Adrenal gland (tissue), 5 donors: Measurements from ENCODE around the gene VEPH1.

Experiments
- CTCF ChIP-seq, 6 experiments: fragments of 450-650 bp in 4 of 6; fragments of 200-600 bp in 2 of 6; sonication (generic) in 1 of 6; IDR thresholded peaks; 1 replicate in 5 of 6; 2 replicates in 1 of 6; pipeline versions ENCODE4 v1.5.1 to v1.8.0; 2016 to 2021; ENCODE audit warnings: antibody characterized with exemption in 6 of 6, mild to moderate bottlenecking in 2 of 6, moderate library complexity in 1 of 6
- POLR2A ChIP-seq, 2 donors: fragments of 450-650 bp; IDR thresholded peaks; one replicate each; pipeline ENCODE4 v1.6.1; 2017; ENCODE audit warnings: antibody characterized with exemption in 2 of 2, mild to moderate bottlenecking in 2 of 2, moderate library complexity in 1 of 2
- donor health status: DM: no; HTN: no; CAD: no.

GRCh38 chr3:157516928-157517327, 13.7 kb upstream of the VEPH1 start:
- TF ChIP-seq CTCF (IDR thresholded peaks at IDR 0.05): no peak
- TF ChIP-seq POLR2A (IDR thresholded peaks at IDR 0.05): no peak
